BLaER1 treated with 17β-estradiol and CSF1 and Interleukin-3, amounts not matched to agents 10 nM and 100 nM (cell line): ENCODE measurements around the gene PROZ.

Experiments
- H3K27ac ChIP-seq, 11 experiments: shearing (Covaris generic); formaldehyde crosslinking; 2 replicates each; pipeline ENCODE4 v1.8.1; 2022
- H3K27me3 ChIP-seq, 11 experiments: shearing (Covaris generic); formaldehyde crosslinking; 2 replicates each; pipeline ENCODE4 v1.8.1; 2022
- H3K36me3 ChIP-seq, 11 experiments: shearing (Covaris generic); formaldehyde crosslinking; 2 replicates each; pipeline ENCODE4 v1.8.1; 2022
- H3K4me1 ChIP-seq, 10 experiments: shearing (Covaris generic); formaldehyde crosslinking; 2 replicates each; pipeline ENCODE4 v1.8.1; 2022
- H3K4me2 ChIP-seq, 11 experiments: shearing (Covaris generic); formaldehyde crosslinking; 2 replicates each; pipeline ENCODE4 v1.8.1; 2022
- H3K4me3 ChIP-seq, 10 experiments: shearing (Covaris generic); formaldehyde crosslinking; 2 replicates each; pipeline ENCODE4 v1.8.1; 2022
- H3K9ac ChIP-seq, 11 experiments: shearing (Covaris generic); formaldehyde crosslinking; 2 replicates each; pipeline ENCODE4 v1.8.1; 2022
- H3K9me3 ChIP-seq, 11 experiments: shearing (Covaris generic); formaldehyde crosslinking; replicated peaks in 1 of 11; 2 replicates each; pipeline ENCODE4 v1.8.1; 2022
- H4K20me1 ChIP-seq, 11 experiments: shearing (Covaris generic); formaldehyde crosslinking; 2 replicates each; pipeline ENCODE4 v1.8.1; 2022
- Cebpa-rat ChIP-seq, 11 experiments: shearing (Covaris generic); IDR thresholded peaks; 2 replicates each; pipeline ENCODE4 v1.8.1; 2022

PROZ gene

GRCh38 chr13:113119166-113119821 lies 39.2 kb upstream of the PROZ start:
- Histone ChIP-seq H3K4me1 (peaks cover 0 to 14% (median 6%) of the 10 kb centered on the region in 10 experiments; a peak in 7 of 20 replicates), H3K4me3 (no peak overlapping the region), H3K27me3 (no peaks in the 10 kb centered on the region), H3K4me2 (no peak overlapping the region), H3K9me3 (no peaks in the 10 kb centered on the region), H3K36me3 (no peaks in the 10 kb centered on the region), H3K9ac (no peak overlapping the region), H4K20me1 (no peaks in the 10 kb centered on the region; a peak in 2 of 22 replicates), H3K27ac (no peak overlapping the region)
- TF ChIP-seq Cebpa-rat (IDR thresholded peaks at IDR 0.05) = no peak

GRCh38 chr13:113119822-113120189 lies 38.6 kb upstream of the PROZ start:
- H3K36me3 ChIP-seq = no peaks in the 10 kb centered on the region
- no peaks in the 10 kb centered on the region for H3K27me3 ChIP-seq
- H3K4me3 ChIP-seq = no peak overlapping the region
- H3K4me2 ChIP-seq = no peak overlapping the region
- H4K20me1 ChIP-seq = no peaks in the 10 kb centered on the region; a peak in 2 of 22 replicates
- H3K9ac ChIP-seq = no peak overlapping the region
- H3K4me1 ChIP-seq = peaks cover 0 to 14% (median 6%) of the 10 kb centered on the region in 10 experiments; a peak in 7 of 20 replicates
- no peak overlapping the region for H3K27ac ChIP-seq
- H3K9me3 ChIP-seq = no peaks in the 10 kb centered on the region
- no peak for TF ChIP-seq Cebpa-rat (IDR thresholded peaks at IDR 0.05)

- Histone ChIP-seq H3K4me3 (no peak overlapping the region), H3K9ac (no peak overlapping the region), H3K27me3 (no peaks in the 10 kb centered on the region)
Measured at GRCh38 chr13:113120300-113121182, 37.9 kb upstream of the PROZ start.

GRCh38 chr13:113121183-113121927 lies 37.1 kb upstream of the PROZ start:
- H3K9ac ChIP-seq = no peak overlapping the region
- no peak for TF ChIP-seq Cebpa-rat (IDR thresholded peaks at IDR 0.05)
- H3K4me3 ChIP-seq = no peak overlapping the region
- H3K27me3 ChIP-seq = no peaks in the 10 kb centered on the region
- H3K4me1 ChIP-seq = peaks cover 0 to 14% (median 6%) of the 10 kb centered on the region in 10 experiments; a peak in 7 of 20 replicates
- H3K27ac ChIP-seq = no peak overlapping the region
- H3K36me3 ChIP-seq = no peaks in the 10 kb centered on the region
- H3K9me3 ChIP-seq = no peaks in the 10 kb centered on the region
- H4K20me1 ChIP-seq = no peaks in the 10 kb centered on the region; a peak in 1 of 22 replicates
- no peak overlapping the region for H3K4me2 ChIP-seq

More at GRCh38 chr13:113120300-113121182, 37.9 kb upstream of the PROZ start:
- H3K4me2 ChIP-seq = no peak overlapping the region
- peaks cover 0 to 14% (median 6%) of the 10 kb centered on the region in 10 experiments; a peak in 7 of 20 replicates for H3K4me1 ChIP-seq
- H3K27ac ChIP-seq = no peak overlapping the region
- no peaks in the 10 kb centered on the region; a peak in 2 of 22 replicates for H4K20me1 ChIP-seq
- TF ChIP-seq Cebpa-rat (IDR thresholded peaks at IDR 0.05) = no peak
- no peaks in the 10 kb centered on the region for H3K9me3 ChIP-seq
- H3K36me3 ChIP-seq = no peaks in the 10 kb centered on the region

GRCh38 chr13:113121928-113122471 lies 36.4 kb upstream of the PROZ start:
- Histone ChIP-seq H3K36me3 (no peaks in the 10 kb centered on the region), H3K27ac (no peak overlapping the region), H4K20me1 (no peaks in the 10 kb centered on the region; a peak in 1 of 22 replicates), H3K4me3 (no peak overlapping the region), H3K4me2 (no peak overlapping the region), H3K9me3 (no peaks in the 10 kb centered on the region), H3K4me1 (peaks cover 0 to 14% (median 6%) of the 10 kb centered on the region in 10 experiments; a peak in 7 of 20 replicates), H3K9ac (no peak overlapping the region), H3K27me3 (no peaks in the 10 kb centered on the region)
- no peak for TF ChIP-seq Cebpa-rat (IDR thresholded peaks at IDR 0.05)

GRCh38 chr13:113122550-113123225 lies 35.8 kb upstream of the PROZ start, which contains the start of gene F10:
Gene F10 (plus strand): TSS chr13:113122799. CDS start chr13:113122856, 57 bp downstream.
- Histone ChIP-seq H3K27me3 (no peaks in the 10 kb centered on the region), H3K9me3 (no peaks in the 10 kb centered on the region), H3K4me1 (peaks cover 0 to 7% (median 2%) of the 10 kb centered on the region in 10 experiments; a peak in 7 of 20 replicates), H4K20me1 (no peaks in the 10 kb centered on the region; a peak in 1 of 22 replicates), H3K9ac (no peak within 1 kb of the TSS), H3K36me3 (no peaks in the 10 kb centered on the region), H3K27ac (no peak within 1 kb of the TSS), H3K4me3 (no peak within 1 kb of the TSS), H3K4me2 (no peak within 1 kb of the TSS)
- TF ChIP-seq Cebpa-rat (IDR thresholded peaks at IDR 0.05) = no peak

GRCh38 chr13:113123226-113124201 lies 34.9 kb upstream of the PROZ start:
- TF ChIP-seq Cebpa-rat (IDR thresholded peaks at IDR 0.05) = no peak
- no peak overlapping the region for H3K27ac ChIP-seq
- H4K20me1 ChIP-seq = no peaks in the 10 kb centered on the region; a peak in 1 of 22 replicates
- H3K4me3 ChIP-seq = no peak overlapping the region
- H3K4me1 ChIP-seq = no peaks in the 10 kb centered on the region
- H3K9me3 ChIP-seq = no peaks in the 10 kb centered on the region
- no peaks in the 10 kb centered on the region for H3K36me3 ChIP-seq
- H3K27me3 ChIP-seq = no peaks in the 10 kb centered on the region
- H3K9ac ChIP-seq = no peak overlapping the region
- H3K4me2 ChIP-seq = no peak overlapping the region
